HG02885 (cell line): ENCODE results near the gene AKAP14.
"Not testable (repeated sequence)": the region's sequence is repeated elsewhere in the genome, so short reads cannot be mapped to it uniquely, and the experiment has no call there.

Experiments used
- ATAC-seq: cut with Tn5 transposase; IDR thresholded peaks from one replicate; pipeline ENCODE4 v1.9.1; 2021; ENCODE audit warnings: mild to moderate bottlenecking; ENCODE audit not compliant: unreplicated experiment, poor library complexity

Gene AKAP14

DNA sequence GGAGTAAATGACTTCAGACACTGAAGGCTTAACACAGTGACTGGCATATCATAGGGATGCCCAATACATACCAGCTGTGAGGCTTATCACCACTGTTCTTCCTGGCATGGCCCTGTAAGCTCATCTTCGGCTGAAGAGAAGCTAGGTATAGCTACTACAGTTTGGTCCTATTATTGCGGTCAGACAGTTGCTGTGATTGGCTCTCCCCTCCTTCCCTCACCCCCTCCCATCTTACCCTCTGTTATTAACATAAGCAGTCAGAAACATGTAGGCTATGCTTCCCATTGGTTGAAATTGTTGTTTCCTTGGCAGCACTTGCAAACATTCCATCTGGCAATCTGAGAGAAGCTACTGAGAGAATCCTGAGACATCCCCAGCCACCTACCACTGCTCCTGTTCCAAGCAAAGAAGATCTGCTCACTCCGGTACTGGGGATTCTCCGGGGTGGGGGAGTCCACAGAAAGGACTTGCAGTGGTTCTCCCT, at the start of gene AKAP14:
AKAP14 (plus strand) TSS at position 51 of the 484 bp plus-strand sequence. CDS start 7,331 bp downstream, outside the sequence.
- ATAC-seq = no peak

DNA sequence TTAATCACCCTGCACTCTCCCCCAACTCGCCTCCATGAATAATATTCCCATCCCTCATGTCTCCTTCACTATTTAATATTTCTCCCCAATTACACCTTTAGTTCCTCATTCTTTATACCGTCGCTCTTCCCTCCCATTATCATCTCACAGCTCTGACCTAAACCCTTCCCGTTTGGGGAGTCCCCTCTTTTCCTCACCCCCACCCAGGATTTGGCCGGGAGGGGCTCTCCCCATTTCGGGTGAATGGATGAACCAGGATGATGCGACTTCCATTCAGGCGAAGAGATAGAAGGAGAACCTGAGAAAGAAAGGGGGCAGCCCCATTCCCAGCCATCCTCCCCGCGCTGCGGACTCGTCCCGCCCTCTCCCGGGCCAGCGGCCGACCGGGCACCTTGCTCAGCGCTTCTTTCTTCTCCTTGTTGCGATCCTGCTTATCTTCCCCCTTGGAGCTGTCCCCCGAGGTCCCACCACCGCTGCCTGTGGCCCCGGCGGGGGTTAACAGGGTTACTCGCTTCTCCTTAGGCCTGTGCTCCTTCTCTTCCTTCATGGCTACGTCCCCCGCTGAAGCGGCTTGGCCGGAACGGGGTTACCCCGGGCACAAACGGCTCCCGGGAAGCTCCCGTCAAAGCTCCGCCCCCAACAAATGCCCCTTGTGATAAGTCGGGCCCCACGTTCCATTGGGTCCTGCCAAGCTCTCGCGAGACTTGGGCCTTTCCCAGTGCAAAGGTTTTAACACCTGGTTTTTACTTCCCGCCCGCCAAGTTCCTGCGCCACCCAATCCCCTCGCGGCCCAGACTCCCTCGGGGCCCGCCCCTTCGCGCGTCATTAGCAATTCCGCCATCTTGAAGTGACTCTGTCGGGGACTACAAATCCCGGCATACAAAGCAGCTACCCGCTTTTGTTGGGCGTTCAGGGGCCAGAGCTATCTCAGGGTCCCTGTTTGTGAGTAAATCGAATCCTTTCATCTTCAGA, 43.0 kb upstream of the AKAP14 start, which contains the start of gene UPF3B:
UPF3B (minus strand) TSS at position 582 of the 972 bp plus-strand sequence; CDS start at position 547, 35 bp downstream.
- peak; percentile 97 for ATAC-seq

DNA sequence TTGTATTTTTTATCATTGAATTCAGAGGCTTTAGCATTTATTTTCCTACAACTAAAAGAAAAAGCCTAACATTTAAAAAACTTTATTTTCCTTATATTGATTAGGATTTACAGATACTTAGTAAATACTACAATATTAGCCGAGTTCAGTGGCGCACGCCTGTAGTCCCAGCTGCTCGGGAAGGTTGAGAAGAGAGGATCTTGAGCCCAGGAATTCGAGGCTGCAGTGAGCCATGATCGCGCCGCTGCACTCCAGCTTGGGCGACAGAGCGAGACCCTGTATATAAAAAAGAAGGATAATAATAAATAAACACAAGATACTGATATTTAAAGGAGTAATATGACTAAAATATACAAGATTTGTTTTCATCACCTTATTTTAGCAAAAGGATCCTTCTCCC, 42.2 kb upstream of the AKAP14 start:
- no peak for ATAC-seq

- no peak for ATAC-seq
Observed at GRCh38 chrX:119870626-119871131, 25.0 kb upstream of the AKAP14 start.

DNA sequence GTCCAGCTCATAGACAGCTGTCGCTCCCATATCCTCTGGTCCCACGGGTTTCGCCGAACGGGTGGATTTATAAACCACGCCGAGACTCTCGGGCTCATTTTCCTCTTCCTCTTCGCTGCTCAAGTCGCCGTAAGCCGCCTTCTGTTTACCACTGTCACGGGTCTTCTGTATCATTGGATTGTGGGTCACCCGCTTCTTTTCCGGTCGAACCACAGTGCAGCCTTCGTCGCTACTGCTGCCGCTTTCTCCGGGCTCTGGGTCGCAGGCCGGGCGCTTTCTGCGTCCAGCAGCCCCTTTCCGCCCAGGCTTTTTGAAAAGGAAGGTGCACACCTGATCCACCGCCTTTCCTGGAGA, 24.5 kb upstream of the AKAP14 start:
- peak; percentile 37 for ATAC-seq

DNA sequence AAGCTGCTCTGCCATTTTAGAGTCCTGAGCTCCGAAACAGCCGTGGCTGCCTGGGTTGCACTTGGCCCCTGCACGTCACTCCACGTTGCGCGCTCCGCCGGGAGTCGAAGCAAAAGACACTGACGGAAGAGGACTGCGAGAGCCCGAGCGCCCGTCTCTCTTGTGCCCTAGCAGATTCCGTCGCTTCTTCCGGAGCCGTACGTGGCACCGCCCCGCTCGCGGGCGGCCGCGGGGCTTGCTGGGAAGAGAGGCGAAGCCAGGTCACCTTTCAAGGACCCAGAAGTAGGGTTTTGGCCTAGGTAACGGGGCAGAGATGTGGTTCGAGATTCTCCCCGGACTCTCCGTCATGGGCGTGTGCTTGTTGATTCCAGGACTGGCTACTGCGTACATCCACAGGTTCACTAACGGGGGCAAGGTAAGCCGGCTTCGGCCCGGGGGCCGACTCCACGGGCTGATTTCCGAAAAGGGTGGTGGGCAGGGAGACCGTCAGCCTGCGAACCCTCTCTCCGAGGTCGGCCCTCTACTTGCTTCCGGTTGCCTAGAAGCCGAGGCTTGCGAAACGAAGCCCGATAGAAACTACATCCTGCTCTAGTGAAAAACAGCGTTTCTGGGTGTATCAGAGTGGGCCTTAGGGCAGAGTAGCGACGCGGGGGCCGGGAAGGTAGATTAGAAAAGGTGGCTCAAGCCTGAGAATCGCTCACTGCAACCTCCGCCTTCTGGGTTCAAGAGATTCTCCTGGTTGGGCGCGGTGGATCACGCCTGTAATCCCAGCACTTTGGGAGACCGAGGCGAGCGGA, 23.9 kb upstream of the AKAP14 start, which contains the start of the genes NDUFA1 and RNF113A:
NDUFA1 (plus strand) TSS at position 234 of the 797 bp plus-strand sequence; CDS start at position 314, 80 bp downstream.
RNF113A (minus strand) TSS at position 135 of the 797 bp plus-strand sequence; CDS start at position 15, 120 bp downstream.
- ATAC-seq = peak; percentile 92

- ATAC-seq = no peak
Observed at GRCh38 chrX:119878740-119879139, 17.0 kb upstream of the AKAP14 start.

- ATAC-seq = no peak
Observed at GRCh38 chrX:119880076-119880475, 15.6 kb upstream of the AKAP14 start.

DNA sequence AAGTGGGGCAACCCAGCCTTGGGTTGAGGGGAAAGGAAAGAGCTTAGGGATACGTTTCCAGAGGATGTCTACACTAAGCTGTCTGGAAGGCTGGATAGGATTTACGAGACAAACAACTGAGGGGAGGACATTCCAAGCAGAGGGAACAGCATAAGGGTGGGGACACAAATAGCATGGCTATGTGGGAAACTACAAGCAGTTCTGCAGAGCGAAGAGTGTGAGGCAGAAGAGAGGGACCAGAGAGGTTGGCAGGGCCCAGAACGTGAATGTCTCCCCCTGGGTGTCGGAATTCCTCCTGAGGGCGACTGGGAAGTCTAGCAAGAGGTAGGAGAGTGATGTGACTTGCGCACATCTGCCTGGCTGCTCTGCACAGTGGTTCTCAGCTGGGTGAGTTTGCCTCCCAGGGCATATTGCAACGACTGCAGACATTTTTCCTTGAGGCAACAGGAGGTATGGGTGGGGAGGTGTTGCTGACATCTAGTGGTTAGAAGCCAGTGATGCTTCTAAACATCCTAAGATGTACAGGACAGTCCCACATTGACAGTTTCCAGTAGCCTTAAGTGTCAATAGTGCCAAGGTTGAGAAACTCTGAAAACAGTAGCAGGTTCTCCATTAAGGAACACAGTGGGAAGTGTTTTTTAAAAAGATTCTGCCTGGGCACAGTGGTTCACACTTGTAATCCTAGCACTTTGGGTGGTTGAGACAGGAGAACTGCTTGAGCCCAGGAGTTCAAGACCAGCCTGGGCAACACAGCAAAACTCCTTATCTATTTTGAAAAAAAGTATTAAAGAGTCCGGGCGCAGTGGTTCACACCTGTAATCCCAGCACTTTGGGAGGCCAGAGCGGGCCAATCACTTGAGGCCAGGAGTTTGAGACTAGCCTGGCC, 14.9 kb upstream of the AKAP14 start:
- peak; percentile 97 for ATAC-seq

DNA sequence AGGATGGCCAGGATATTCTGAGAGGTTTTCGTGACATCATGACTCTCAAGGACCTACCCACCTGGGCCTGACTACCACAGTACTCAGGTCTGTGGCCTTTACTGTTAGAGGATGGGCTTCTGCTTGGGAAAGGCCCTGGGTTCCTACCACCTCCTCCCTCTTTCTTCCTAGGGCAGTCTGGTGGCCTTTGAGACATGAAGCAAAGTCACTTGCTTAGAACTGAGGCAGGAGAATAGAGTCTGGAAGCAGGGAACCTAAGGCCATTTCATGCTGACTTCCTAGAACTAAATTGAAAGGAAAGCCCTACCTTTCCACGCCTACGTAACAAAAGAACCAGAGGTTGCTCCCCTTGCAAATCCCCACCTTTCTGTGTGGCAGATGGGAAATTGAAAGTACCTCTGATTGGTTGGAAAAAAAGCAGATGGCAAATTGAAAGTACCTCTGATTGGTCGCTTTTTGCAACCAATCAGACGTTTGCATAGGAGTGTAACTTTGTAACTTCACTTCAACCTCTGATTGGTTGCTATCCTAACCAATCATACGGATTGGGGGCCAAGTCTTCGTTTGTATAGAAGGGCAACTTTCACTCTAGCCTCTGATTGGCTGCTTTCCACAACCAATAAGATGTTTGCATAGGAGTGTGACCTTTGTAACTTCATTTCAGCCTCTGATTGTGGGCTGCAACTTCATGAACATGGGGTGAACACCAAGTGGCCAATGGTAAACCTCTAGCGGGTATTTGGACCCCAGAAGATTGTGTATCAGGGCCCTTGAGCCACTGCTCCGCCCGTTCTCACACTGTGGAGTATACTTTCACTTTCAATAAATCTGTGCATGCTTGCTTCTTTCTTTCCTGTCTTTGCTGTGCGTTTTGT, 9.9 kb upstream of the AKAP14 start:
- no peak for ATAC-seq

GRCh38 chrX:119887721-119888425, 7.8 kb upstream of the AKAP14 start:
- peak; percentile 86 for ATAC-seq

DNA sequence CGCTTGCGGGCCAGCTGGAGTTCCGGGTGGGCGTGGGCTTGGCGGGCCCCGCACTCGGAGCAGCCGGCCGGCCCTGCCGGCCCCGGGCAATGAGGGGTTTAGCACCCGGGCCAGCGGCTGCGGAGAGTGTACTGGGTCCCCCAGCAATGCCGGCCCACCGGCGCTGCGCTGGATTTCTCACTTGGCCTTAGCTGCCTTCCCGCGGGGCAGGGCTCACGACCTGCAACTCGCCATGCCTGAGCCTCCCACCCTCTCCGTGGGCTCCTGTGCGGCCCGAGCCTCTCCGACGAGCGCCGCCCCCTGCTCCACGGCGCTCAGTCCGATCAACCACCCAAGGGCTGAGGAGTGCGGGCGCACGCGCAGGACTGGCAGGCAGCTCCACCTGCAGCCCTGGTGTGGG, 5.1 kb upstream of the AKAP14 start:
- not testable (repeated sequence) for ATAC-seq

- ATAC-seq = not testable (repeated sequence)
Observed at GRCh38 chrX:119891961-119892692, 3.6 kb upstream of the AKAP14 start.

DNA sequence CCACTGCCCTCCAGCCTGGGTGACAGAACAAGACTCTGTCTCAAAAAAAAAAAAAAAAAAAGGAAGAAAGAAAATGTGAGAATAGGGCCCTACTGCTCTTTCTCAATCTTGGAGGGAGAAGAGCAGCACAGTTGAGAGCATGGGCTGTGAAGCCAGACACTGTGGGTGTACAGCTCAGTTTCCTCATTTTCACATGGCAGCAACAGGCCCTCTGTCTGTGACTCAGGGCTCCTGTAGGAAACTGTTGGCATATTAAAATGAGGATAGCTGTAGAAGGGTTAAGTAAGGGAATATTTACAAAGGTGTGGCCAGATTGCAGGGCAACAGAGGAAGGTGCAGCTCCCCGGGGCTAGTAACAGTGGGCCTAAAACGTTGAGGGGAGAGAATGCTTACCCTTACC, 3.4 kb downstream of the AKAP14 start:
- no peak for ATAC-seq

DNA sequence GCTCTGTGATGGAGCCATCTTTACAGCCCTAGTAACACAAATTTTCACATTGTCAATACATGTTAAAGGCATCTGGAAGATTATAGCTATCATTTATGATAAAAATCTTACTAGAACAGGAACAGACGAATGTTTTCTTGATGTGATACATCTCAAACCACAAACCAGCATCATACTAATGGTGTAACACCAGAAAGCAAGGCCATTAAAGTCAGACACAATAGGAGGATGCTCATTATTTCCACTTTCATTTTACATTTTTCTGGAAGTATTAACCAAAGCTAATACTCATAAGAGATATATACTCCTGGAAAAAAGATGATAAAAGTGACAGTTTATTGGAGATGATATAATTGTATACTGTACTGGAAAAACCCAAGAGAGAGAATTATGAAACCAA, 5.3 kb downstream of the AKAP14 start:
- ATAC-seq = no peak

DNA sequence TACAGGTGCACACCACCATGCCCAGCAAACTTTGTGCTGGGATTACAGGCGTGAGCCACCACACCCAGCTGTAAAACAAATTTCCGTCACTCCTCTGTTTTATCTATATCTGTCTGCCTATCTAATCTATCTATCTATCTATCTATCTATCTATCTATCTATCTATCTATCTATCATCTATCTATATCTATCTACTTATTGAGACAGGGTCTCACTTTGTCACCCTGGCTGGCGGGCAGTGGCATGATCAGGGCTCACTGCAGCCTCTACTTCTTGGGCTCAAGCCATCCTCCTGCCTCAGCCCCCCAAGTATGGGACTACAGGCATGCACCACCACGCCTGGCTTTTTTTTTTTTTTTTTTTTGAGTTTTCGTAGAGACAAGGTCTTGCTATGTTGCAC, 20.6 kb downstream of the AKAP14 start:
- no peak for ATAC-seq

GRCh38 chrX:119917877-119918276, 22.2 kb downstream of the AKAP14 start:
- ATAC-seq = no peak
